ENCODE results near the gene RHOH.

RHOH gene

DNA sequence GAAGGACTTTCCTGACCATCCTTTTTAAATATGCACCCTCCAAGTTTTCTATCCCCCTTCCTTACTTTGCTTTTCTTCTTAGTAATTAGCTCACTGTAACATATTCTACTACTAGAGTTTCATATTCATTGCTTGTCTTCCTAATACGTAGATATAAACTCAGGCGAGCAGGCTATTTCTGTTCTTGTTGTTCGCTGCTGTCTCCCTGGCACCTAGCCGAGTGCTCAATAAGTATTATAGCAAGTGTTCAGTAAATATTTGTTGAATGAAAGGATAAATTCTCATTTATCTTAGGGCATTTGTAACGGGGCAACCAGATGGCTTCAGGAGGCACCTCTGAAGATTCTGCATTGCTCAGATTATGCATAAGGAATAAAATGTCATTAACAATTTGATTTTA lies 6.8 kb upstream of the RHOH start:
- no peak for DNase-seq

DNA sequence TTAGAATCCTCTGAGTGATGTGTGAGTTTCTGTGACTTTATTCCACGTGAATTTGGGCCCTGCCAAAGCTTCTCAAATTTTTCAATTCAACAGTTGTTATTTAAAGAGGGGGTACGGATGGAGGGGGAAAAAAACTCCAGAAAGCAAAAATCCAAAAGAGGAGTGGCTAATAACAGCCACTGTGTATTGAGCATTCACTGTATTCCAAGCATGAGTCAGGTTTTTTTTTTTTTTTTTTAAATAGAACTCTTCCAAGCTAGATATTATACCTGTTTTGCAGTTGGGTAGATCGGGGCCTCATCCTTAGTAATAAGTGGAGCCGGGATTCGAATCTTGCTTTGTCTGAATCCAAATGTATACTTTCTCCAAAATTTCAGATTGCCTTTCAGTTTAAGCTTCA lies 6.4 kb upstream of the RHOH start:
- DNase-seq: no peak

DNA sequence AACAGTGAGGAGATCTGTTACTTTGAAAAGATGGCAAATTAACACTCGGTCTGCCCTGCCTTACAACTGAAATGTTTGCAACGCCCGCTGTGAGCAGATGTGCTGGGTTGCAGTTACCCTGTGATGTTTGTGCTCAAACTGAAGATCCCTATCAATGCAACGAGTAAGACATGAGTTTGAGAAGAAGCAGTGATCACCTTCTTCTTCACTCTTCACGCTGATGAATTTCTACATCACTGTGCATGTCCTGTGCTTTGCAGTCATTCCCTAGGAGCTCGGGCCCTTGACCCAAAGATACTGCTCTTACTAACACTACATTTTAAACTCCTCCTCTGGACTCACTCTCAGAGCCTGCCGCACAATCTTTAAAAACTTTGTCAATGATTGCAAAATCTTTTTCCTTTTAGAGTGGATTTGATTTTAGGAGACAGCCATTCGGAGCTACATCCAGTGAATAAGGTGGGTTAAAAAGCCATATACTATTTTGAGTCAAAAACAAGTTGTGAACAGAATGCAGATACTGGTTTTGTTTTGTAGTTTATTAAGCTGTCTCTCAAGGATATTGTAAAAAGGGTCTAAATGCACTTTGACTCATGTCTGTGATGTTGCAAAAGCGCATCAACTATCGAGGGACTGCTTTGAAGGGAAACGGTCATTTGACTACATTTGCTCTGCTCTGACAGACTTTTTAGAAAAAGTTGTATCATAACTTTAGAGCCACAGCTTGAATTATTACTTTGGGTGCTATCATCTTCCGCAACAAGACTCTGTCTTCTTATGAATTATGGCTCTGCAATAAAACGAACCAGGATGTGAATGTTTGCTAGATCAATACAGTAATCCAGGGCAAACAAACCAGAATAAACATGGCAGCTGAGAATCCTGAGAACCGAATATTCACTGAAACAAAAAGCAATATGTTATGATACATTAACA lies 5.7 kb upstream of the RHOH start:
- DNase-seq: no peak

DNA sequence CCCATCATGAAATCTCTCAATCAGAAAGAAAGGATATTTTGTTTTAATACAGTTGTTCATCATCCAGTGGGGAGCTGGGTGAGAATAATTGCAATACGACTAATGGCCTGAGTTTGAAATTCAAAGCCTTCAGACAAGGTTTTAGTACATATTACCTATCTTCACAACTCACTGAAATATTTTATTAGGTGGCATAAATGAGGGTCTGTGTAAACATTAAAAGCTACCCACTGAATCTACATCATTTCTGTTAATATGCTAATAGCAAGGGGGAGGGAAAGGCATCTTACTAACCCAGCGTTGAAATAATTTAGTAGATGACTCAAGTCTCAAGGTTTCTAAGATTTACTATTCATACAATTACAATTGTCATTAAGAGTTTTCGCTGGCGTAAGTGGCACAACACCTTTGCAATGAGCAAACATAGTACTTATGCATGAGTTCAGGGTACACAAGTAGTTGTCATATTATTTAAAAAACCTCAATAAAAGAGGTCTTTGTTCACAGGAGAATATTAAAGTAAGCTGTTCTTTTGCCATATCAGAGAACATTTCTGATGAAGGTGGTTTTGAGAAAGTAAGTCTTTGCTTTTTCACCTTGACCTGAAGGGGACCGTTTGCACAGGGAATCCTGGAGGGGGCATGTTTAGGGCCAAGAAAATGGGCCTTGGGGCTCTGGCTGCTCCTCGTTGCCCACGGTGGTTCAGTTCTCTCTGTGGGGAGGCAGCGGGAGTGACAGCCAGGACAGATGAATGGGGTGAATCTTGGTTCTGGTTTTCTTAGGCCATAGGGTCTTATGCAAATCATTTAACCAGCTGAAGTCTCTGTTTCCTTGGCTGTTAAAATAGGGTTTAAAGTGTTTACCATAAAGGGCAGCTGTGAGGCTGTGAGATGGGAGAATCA lies 4.5 kb upstream of the RHOH start:
- DNase-seq: no peak

DNA sequence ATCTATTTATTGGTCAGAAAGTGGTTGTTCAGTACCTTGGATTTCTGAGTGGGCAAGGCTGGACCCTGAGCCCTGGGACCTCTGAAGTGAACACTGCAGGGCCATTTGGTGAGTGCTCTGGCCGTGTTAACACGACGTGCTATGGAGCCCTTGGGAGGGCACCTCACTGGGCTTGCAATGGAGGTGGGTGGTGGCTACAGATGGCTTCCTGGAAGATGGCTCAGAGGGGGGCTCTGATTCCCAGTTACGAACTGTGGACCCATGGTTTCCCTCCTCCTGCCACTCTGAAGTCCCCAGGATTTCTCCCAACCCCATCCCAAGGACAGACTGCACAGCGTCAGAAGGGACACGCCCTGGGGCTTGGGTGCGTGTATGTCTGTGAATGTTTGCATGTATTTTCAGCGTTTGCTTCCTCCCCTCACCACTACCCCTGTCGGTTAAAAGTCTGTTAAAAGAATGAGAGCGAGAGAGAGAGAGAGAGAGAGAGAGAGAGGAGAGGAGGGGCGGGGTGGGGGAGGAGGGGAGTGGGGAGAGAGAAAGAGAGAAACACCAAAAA lies 3.7 kb upstream of the RHOH start:
- DNase-seq: no peak

DNA sequence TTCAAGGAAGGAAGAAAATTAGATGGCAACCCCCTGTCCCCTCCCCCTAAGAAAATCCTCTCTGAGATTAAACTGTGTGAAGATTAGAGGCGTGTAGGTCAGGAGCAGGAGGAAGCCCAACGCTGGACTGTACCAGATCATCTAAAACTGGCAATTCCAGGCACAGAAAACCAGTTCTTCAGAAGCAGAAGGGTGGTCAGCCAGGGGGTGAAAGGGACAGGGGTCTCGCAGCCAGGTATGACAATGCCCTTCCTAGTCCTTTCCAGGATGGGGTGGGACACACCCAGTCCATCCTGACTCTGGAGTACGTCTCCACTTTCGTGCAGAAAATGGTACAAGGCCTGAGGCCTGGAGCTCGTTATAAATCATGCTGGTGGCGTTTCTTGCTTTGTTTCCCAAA lies 3.3 kb upstream of the RHOH start:
- DNase-seq: no peak

DNA sequence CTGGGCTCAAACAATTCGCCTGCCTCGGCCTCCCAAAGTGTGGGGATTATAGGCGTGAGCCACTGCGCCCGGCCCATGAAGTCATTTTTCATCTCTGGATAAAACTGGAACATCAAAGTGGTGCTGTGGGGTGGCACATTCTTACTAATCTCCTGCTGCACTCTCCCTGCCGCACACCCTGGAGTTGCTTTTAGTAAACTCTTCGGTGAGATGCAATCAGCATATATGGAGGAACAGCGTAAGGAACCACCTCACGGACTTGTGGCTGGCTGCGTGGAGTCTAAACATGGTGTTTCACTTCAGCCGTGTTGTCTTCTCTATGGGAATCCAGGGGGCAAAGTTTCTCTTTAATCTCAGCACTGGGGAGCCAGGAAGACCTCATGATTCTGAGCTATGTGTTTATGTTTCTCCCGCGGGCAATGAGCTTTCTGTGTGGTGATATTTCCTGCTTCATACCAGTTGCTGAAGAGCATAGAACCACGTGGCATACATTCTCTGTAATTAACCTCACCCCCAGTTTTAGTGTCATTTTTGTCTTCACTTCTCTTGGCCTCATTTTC lies 2.1 kb upstream of the RHOH start:
- no peak for DNase-seq

DNA sequence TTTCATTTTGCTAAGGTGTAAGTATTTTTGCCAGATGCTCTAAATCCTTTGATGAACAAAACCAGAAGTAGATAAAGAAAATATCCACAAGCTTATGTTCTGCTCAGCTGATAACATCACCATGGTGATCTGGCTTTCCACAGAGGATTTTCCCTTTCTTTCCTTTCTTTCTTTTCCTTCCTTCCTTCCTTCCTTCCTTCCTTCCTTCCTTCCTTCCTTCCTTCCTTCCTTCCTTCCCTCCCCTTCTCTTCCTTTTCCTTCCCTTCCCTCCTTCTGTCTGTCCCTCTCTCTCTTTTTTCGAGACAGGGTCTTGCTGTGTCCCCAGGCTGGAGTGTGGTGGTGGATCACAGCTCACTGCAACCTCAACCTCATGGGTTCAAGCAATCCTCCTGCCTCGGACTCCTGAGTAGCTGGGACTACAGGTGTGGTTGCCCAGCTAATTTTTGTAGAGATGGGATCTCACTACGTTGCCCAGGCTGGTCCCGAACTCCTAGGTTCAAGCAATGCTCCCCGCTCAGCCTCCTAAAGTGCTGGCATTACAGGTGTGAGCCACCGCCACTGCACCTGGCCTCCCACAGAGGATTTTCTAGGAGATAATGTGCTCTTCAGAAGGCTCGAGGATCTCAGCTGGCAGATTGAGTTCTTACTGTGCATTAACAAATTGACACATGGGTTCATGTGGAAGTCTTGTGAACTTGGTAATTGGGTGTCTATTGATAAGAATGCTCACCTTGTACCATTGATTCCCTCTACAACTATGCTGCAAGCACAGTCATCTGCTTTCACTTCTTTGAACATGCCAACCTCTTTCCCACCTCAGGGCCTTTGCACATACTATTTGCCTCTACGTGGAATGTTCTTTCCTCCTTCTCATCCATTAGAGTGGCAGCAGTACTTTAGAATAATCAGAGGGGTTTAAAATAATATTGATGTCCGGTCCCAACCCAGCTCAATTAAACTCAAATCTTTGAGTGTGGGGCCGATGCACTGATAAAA lies 1.4 kb upstream of the RHOH start:
- no peak for DNase-seq

DNA sequence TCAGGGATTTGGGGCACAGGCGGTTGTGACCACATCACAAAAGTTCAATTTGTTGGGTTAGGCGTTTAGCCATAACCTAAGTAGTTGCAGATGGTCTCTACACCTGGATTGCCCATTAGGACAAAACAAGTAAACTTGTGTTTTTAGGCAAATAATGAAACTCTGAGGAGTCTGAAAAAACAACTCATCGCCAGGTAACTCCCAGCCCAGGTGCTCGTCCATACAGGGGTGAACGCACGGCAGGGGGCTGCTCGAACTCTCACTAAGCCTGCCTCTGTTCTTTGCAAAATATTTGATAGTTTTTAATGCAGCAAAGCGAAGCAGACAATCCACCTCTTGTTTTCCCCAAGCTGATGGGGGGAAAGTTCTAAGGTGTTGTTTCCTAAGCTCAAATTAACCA lies 559 bp upstream of the RHOH start:
- no peak for DNase-seq

DNA sequence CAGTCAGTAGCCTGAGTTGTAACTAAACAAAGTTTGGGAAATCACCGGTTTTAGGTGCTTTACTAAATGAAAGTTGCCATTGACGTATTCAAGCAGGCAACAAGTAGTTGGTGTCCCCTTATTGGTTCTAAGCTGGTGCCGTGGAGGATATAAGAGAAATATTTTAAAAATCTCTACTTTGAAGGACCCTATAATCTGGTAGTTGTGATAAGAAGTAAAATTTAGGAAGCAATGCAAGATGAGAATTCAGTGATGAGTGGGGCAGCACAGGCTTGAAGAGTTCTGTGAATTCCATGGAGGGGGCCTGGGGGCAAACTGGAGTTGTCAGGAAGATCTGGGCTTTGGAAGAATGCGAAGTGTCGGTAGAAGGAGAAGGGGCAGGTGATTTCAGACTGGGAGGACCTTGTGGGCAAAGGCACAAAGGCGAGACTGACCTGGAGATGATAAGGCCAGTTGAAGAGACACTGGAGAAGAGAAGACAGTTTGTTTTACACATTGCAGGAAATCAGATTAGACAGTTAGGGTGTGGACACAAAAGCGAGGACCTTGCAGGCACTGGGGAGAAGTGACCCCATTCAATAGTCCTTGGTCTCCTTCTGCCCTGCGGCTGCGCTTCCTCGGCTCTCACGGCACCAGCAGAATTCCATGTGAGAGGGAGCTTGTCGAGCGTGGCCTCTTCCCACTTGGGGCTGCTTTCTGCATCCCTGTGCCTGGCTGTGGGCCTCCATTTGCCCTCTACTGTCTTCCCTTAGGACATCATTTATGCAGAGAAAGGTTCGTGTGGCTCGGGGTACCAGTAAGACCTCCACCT lies 1.3 kb downstream of the RHOH start:
- DNase-seq: no peak

DNA sequence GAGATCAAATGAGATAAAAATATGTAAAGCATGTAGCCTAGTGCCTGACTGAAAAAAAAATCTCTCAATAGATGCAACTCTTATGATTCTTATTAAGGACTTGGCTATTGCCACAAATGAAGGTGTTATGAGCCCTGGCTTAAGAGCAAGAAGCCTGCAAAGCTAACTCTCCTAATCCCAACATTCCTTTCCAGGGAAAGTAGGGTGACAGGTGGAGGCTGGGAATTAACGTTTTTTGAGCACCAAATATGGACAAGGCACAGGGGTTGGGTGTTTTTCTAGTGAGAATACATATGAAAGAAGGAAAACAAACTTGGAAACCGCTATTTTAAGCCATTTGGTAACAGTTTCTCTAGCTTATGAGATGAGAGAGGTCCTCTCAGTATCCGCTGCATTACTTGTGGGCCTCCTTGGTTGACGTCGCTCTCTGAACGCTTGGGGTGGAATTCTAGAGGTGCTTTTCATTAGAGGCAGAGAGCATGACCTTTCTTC lies 2.4 kb downstream of the RHOH start:
- DNase-seq: no peak

DNA sequence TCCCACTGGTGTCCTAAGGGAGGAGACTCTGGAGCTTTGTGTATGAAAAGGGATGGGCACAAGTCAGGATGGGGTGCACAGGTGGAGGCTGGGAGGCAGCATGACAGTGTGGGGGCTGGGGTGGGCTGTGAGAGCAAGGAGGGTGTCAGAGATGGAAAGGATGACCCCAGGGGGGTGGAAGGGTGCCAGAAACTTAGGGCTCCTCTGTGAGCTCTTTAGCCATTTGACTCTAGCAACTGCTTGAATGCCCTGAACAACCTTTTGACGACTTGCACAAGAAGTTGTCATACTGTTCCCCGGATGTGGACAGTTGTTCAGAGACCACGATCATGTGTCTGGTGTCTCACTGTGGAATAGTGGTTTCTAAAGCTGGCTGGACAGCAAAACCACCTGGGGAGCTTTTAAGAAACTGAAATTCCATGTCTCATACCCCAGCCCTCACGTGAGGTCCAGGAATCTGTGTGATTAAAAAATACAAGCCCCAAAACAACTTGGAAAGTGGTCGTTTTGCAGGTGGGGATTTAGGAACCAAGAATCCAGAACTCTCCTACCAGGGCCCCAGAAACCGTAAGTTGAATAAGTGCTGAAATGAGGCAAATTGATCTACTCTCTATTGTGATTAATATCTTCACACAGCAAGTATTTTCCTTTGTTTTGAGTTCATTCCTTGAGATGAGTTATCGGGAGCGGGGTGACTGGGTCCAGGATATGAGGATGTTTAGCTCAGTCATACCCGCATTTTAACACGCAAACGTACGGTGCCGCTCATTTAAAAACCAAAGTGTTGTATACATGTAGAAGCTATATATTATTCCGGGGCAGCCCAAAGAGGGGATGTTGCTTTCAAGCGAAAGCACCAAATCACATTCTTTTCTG lies 3.4 kb downstream of the RHOH start:
- no peak for DNase-seq

DNA sequence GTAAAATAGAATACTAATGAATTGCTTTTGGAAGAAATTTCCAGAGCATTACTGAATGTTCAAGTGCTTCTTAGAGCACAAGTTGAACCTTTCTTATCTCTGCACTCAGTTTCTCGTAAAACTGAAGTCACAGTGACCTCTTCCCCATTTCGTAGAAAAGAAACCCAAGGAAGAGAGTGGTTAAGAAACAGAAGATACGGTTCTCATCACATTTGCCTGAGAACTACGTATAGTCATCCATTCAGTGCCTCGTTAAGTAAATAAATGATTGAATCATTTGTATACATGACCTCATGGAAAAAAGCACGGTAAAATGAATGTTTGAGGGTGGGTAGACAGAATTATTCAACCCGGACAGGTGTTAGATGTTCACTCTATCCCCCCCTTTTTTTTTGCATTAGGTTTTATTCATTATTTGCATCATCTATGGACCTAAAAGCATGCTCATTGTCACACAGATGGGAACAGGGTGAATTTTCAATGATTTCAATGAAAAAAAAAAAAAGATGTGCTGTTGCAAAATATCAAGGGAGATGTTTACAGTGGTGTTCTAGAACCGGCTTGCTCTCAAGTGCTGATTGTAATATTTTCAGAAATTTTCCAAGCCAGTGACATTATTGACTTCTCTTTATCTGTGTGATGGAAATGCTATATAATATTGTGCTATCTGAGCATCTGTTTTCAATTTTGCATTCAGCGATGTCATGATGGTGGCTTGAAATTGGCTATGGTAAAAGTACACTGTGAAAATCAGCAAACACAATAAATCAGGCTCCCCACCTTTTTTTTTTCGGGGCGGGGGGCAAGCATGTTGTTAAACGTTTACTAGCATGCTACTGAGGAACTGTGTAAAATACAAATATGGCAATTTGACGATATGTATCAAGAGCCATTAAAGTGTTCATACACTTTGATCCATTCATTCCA lies 4.3 kb downstream of the RHOH start:
- DNase-seq: no peak

DNA sequence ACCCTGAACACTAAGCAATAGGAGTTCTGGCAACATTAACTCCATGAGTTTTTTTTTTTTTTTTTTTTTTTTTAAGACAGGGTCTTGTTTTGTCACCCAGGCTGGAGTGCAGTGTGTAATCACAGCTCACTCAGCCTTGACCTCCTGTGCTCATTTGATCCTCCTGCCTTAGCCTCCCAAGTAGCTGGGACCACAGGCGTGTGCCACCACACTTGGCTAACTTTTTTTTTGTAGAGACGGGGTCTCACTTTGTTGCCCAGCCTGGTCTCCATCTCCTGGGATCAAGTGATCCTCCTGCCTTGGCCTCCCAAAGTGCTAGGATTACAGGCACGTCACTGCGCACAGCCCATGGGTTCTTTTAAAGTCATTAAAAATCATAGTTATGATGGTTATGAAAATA lies 5.1 kb downstream of the RHOH start:
- no peak for DNase-seq

DNA sequence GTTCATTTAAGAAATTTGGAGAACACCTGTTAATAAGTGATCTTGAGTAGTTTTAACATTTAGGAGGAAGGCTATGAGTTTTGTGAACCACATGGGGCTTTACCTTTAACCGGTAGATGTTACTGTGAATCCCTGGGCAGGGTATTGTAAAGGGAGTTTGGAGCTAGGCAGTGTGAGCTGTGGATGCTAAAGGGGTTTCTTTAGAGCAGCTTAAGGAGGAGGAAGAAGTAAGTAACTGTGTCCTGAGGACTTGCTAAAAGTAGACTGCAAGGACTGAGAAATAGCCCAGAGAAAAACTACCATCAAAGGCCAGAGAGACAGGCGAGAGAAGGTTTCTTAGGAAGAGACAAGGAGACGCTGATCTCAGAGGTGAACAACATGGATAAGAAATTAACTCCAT lies 5.6 kb downstream of the RHOH start:
- DNase-seq: no peak

DNA sequence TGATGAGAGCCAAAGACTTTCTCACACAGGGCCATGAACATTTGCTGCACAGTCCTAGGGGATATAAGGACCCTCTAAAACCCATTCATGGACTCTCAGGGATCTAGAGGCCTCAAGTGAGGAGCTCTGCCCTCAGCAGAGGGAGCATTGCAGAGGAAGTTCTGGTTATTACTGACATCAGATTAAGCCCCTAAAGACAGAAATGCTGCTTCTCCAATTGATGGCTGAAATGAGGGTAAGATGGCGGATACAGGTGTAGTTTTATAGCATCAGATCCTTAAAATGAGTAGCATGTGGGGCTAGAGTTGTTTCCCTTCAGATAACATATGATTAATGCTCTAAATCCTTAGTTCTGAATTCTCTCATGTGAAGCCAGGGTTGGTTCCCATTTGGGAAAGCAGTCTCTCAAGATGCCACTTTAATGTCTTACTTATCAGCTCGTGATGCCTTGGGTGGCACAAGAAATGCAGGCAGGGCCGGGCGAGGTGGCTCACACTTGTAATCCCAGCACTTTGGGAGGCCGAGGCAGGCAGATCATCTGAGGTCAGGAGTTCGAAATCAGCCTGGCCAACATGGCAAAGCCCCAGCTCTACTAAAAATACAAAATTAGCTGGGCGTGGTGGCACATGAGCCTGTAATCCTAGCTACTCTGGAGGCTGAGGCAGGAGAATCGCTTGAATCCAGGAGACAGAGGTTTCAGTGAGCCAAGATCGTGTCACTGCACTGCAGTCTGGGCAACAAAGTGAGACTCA lies 7.9 kb downstream of the RHOH start:
- DNase-seq: no peak

DNA sequence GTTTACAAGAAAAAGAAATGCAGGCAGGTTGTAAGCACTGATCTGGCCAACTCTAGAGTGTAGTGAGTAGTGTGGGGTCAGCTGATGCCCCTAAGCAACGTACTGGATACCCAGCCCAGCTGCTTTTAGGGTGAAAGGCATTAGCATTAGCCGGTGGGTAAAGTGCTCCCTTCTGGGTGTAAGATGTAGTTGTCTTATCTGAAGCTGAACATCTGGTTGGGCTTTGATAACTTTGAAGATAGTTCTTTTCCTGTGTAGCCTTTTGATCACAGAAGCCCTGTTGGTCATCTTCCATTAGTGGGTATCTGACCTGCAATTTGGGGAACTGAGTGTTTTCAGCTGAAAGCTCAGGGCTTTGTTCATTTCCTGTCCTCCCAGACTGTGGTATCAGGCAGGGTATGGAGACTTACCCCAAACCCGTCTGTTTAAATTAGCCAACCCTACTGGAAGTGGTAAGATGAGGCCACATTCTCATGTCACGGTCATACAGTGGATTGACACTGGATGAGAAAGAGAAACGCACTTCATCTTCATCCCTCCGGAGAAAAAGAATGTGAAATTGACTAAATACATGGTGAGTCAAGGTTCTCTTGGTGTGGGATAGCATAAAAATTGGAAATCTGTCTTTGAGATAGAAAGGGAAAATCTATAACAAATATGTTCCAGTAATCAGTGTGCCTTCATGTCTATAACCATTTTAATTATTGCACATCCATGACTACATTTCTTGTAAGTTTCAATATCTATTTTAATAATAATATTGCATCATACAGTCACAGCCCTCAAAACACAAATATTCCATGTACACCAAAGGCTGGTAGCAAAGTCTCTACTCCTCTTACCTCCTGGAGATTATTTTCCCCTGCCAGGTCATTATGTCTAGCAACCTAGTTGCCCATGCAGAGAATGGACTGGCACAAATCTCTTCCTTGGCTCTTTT lies 8.7 kb downstream of the RHOH start:
- DNase-seq: no peak
